K562 (cell line): ENCODE data around the gene TBC1D5. TPM values are rescaled to one million over a fixed set of nuclear protein-coding genes. Genes with fewer than 3 reads are reported as not detected.

Source experiments
- MEF2A ChIP-seq: IDR thresholded peaks from 2 replicates; pipeline ENCODE4 v1.6.1; 2011; ENCODE audit warnings: low read depth, mild to moderate bottlenecking, low read length, moderate library complexity; ENCODE audit not compliant: control insufficient read depth
- MEF2D ChIP-seq: conservative IDR thresholded peaks from 2 replicates; pipeline ENCODE4 v1.6.1; 2016; ENCODE audit warnings: low read depth, missing genetic modification characterization, missing compliant biosample characterization
- NONO ChIP-seq, 2 experiments: fragments of 200-400 bp in 1 of 2; fragments of 450-650 bp in 1 of 2; formaldehyde crosslinking in 1 of 2; IDR thresholded peaks; 2 replicates each; pipeline ENCODE4 v1.6.1; 2017; ENCODE audit warnings: low read depth in 2 of 2, mild to moderate bottlenecking in 2 of 2, moderate library complexity in 2 of 2, low read length in 1 of 2
- SPI1 ChIP-seq: IDR thresholded peaks from 2 replicates; pipeline ENCODE4 v1.6.1; 2011; ENCODE audit warnings: low read depth, low read length, control low read depth, borderline replicate concordance
- ZBTB7A ChIP-seq: IDR thresholded peaks from 2 replicates; pipeline ENCODE4 v1.6.1; 2011; ENCODE audit warnings: low read depth, mild to moderate bottlenecking, low read length, moderate library complexity, borderline replicate concordance; ENCODE audit not compliant: control insufficient read depth
- ZC3H8 ChIP-seq: fragments of 450-650 bp; IDR thresholded peaks from 2 replicates; pipeline ENCODE4 v1.6.1; 2017
- polyA plus RNA-seq, 8 experiments: library from polyadenylated mRNA; depleted of rRNA in 4 of 8; stranded (reverse) in 5 of 8; unstranded in 3 of 8; fragments of >200 nt; fragmentation: Nextera tagmentation in 2 of 8; fragmentation: Illumina TruSeq in 1 of 8; extraction: Ambion mirVana in 2 of 8; extraction: Trizol in 1 of 8; gene quantifications; 2 replicates each; pipeline versions ENCODE4 v1.2.1 to v1.2.3, GENCODE V29; 2011 to 2014; ENCODE audit warnings: inconsistent platforms in 1 of 8, missing spikeins in 1 of 8
- total RNA-seq, 7 experiments: library from RNA; depleted of rRNA in 6 of 7; stranded (reverse); fragments of >200 nt in 6 of 7; fragmentation: Illumina TruSeq in 2 of 7; extraction: Trizol in 2 of 7; gene quantifications; 2 replicates each; pipeline versions ENCODE4 v1.2.1 to v1.2.3, GENCODE V29; 2011 to 2021; ENCODE audit warnings: low replicate concordance in 1 of 7
- TF ChIP-seq, protein P1 (sequence below): fragments of 250-450 bp; sonication (Bioruptor Pico); IDR thresholded peaks from 2 replicates; pipeline ENCODE4 v1.5.0; 2021; ENCODE audit warnings: mild to moderate bottlenecking, moderate library complexity
- TF ChIP-seq, protein P2 (sequence below): fragments of 450-650 bp; formaldehyde crosslinking; conservative IDR thresholded peaks from 2 replicates; pipeline ENCODE4 v1.4.0; 2022; ENCODE audit warnings: mild to moderate bottlenecking, missing genetic modification characterization
- TF ChIP-seq, protein P3 (sequence below): sonication (generic); formaldehyde crosslinking; IDR thresholded peaks from 2 replicates; pipeline ENCODE4 v1.8.0; 2022; ENCODE audit warnings: mild to moderate bottlenecking, missing genetic modification reagents

The TBC1D5 gene
- total and polyA plus RNA-seq, 9 of the 15 experiments (the other 6 are each of a cell fraction or from before 2014, with no cell fraction given): 2.9 to 38.1 (median 25.6) TPM

DNA sequence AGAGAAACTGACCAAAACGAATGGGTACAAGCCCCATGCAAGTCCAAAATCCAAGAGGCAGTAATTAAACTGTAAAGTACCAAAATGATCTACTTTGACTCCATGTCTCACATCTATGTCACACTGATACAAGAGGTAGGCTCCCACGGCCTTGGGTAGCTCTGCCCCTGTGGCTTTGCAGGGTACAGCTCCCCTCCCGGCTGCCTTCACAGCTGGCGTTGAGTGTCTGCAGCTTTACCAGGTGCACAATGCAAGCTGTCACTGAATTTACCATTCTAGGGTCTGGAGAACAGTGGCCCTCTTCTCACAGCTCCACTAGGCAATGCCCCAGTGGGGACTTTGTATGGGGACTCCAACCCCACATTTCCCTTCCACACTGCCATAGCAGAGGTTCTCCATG lies 308.6 kb downstream of the TBC1D5 start (continued):
- TF ChIP-seq, protein P1, sequence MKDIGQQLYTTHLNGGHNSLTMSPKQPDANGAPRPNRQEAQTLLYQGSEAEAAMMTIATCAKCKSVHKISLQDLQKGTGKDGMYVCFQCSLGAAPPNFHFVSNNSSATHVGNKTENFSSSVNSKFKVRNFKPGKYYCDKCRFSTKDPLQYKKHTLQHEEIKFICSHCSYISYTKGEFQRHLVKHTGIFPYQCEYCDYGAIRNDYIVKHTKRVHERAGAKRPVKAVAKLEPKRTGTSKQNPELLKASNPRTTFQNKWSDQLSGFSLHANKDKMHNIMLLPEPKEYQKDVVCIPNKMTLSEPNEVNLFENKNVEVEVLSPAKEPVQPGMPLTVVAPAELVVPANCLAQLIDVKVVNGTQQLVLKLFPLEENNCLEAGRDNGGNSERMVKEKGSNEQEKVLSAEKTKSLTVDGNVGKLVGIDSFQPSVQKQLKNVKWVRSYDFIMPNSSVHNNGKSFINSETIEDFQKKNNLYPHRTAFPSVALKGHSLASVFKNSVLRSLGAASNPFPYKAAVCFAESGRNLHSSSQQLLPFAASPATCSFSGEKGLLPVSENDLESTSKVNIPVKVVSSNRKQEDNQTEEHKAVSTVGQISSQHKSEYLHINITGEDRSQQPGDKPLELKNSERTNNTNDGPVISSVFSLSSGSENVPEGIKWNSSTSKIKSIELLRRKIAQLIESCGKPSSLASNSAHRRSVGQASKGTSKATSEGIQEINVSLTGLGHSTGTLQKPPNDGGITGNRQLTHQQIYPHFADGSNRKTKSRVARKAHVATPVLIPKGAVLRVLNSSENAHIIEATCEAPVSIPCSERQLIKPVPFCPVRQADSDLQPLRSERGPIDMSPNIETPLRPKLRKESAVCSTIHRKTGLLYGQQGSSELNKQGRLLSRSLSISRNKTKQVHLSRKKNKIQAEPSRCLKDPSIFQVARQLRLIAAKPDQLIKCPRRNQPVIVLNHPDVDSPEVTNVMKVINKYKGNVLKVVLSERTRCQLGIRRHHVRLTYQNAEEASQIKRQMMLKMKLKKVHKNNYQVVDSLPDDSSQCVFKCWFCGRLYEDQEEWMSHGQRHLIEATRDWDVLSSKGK (CRISPR knock-in tag): no peak
- TF ChIP-seq, protein P2, sequence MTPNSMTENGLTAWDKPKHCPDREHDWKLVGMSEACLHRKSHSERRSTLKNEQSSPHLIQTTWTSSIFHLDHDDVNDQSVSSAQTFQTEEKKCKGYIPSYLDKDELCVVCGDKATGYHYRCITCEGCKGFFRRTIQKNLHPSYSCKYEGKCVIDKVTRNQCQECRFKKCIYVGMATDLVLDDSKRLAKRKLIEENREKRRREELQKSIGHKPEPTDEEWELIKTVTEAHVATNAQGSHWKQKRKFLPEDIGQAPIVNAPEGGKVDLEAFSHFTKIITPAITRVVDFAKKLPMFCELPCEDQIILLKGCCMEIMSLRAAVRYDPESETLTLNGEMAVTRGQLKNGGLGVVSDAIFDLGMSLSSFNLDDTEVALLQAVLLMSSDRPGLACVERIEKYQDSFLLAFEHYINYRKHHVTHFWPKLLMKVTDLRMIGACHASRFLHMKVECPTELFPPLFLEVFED (CRISPR knock-in tag): no peak
- TF ChIP-seq NONO (IDR thresholded peaks at IDR 0.05; ENCODE audit: low read depth in 2 of 2, low read length in 1 of 2) (no peak), MEF2A (no peak), MEF2D (tag) (no peak), SPI1 (no peak), ZBTB7A (no peak), ZC3H8 (no peak)
- TF ChIP-seq, protein P3, sequence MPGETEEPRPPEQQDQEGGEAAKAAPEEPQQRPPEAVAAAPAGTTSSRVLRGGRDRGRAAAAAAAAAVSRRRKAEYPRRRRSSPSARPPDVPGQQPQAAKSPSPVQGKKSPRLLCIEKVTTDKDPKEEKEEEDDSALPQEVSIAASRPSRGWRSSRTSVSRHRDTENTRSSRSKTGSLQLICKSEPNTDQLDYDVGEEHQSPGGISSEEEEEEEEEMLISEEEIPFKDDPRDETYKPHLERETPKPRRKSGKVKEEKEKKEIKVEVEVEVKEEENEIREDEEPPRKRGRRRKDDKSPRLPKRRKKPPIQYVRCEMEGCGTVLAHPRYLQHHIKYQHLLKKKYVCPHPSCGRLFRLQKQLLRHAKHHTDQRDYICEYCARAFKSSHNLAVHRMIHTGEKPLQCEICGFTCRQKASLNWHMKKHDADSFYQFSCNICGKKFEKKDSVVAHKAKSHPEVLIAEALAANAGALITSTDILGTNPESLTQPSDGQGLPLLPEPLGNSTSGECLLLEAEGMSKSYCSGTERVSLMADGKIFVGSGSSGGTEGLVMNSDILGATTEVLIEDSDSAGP (CRISPR knock-in tag): no peak
